Urothelium cell line (cell line): ENCODE data around the gene NCAPD3.
A peak's percentile ranks its signal among the peaks of the same experiment; 100 is the strongest.
"Not testable (repeated sequence)": the region's sequence is repeated elsewhere in the genome, so short reads cannot be mapped to it uniquely, and the experiment has no call there.

ENCODE experiments used
- DNase-seq: peaks from one replicate; pipeline ENCODE4 v3.0.0; 2011; ENCODE audit warnings: low spot score, mixed read lengths
- FAIRE-seq: peaks from 2 replicates; lab custom pipeline; 2011; peaks lifted over from hg19 to GRCh38; lab: Jason Lieb, UNC

NCAPD3 gene

GRCh38 chr11:134223836-134224709 is at the start of gene NCAPD3, which contains the start of gene VPS26B:
Gene NCAPD3, minus strand, starts transcription at chr11:134223967. Its CDS starts 41 bp downstream, at chr11:134223926.
Gene VPS26B, plus strand, starts transcription at chr11:134224671. Its CDS starts 452 bp downstream, at chr11:134225123.
- FAIRE-seq: no peak
- peak; percentile 96 for DNase-seq

- FAIRE-seq (no peak), DNase-seq (no peak)
These were observed 49.5 kb upstream of the NCAPD3 start for GRCh38 chr11:134273317-134273712.

GRCh38 chr11:134272381-134273316 is 48.9 kb upstream of the NCAPD3 start:
- FAIRE-seq (no peak), DNase-seq (no peak)

GRCh38 chr11:134271978-134272377 is 48.2 kb upstream of the NCAPD3 start:
- no peak for FAIRE-seq

GRCh38 chr11:134270250-134270714 is 46.5 kb upstream of the NCAPD3 start:
- peak; percentile 21 for DNase-seq
- FAIRE-seq: no peak

More at GRCh38 chr11:134271978-134272377, 48.2 kb upstream of the NCAPD3 start:
- no peak for DNase-seq

- FAIRE-seq (no peak), DNase-seq (no peak)
These were observed 44.2 kb upstream of the NCAPD3 start for GRCh38 chr11:134267966-134268365.

GRCh38 chr11:134267461-134267860 is 43.7 kb upstream of the NCAPD3 start:
- FAIRE-seq (no peak), DNase-seq (no peak)

GRCh38 chr11:134266841-134267251 is 43.1 kb upstream of the NCAPD3 start:
- no peak for FAIRE-seq
- peak; percentile 25 for DNase-seq

- FAIRE-seq: no peak
These were observed 42.7 kb upstream of the NCAPD3 start for GRCh38 chr11:134266440-134266839.

GRCh38 chr11:134264966-134265764 is 41.4 kb upstream of the NCAPD3 start:
- FAIRE-seq (no peak), DNase-seq (no peak)

More at GRCh38 chr11:134266440-134266839, 42.7 kb upstream of the NCAPD3 start:
- no peak for DNase-seq

- FAIRE-seq: no peak
- DNase-seq: peak; percentile 31
These were observed 38.1 kb upstream of the NCAPD3 start for GRCh38 chr11:134261626-134262488.

GRCh38 chr11:134260983-134261382 is 37.2 kb upstream of the NCAPD3 start:
- DNase-seq (no peak), FAIRE-seq (no peak)

- DNase-seq (no peak), FAIRE-seq (no peak)
These were observed 36.7 kb upstream of the NCAPD3 start for GRCh38 chr11:134260503-134260902.

- FAIRE-seq (no peak), DNase-seq (no peak)
These were observed 34.8 kb upstream of the NCAPD3 start for GRCh38 chr11:134258577-134258976.

- DNase-seq (no peak), FAIRE-seq (no peak)
These were observed 33.3 kb upstream of the NCAPD3 start for GRCh38 chr11:134257101-134257500.

- DNase-seq, FAIRE-seq: not testable (repeated sequence)
These were observed 31.4 kb upstream of the NCAPD3 start for GRCh38 chr11:134255184-134255561.

- no peak for FAIRE-seq
These were observed 30.8 kb upstream of the NCAPD3 start for GRCh38 chr11:134254433-134255183.

GRCh38 chr11:134253188-134253993 is 29.6 kb upstream of the NCAPD3 start, which contains the start of the genes ACAD8 and THYN1:
Gene ACAD8, plus strand, starts transcription at chr11:134253568. Its CDS starts 33 bp downstream, at chr11:134253601.
Gene THYN1, minus strand, starts transcription at chr11:134253352. Its CDS starts 470 bp downstream, at chr11:134252882.
- DNase-seq (peak; percentile 94), FAIRE-seq (no peak)

More at GRCh38 chr11:134254433-134255183, 30.8 kb upstream of the NCAPD3 start:
- DNase-seq: no peak
